Aorta (tissue), 5 donors: ENCODE results near the gene CAMK2G. TPM values are rescaled to one million over a fixed set of nuclear protein-coding genes. Genes with fewer than 3 reads are reported as not detected.

ENCODE experiments used
- ATAC-seq: fragments of 200-7000 bp; cut with Tn5 transposase; one replicate; pipeline ENCODE4 v1.9.1; 2022; ENCODE audit warnings: moderate library complexity; ENCODE audit not compliant: low FRiP score
- DNase-seq, 2 donors: peaks; one replicate each; pipeline ENCODE4 v3.0.0-alpha.2; 2020
- H3K27ac ChIP-seq, 2 donors: one replicate each; pipeline ENCODE4 v1.5.1; 2013; ENCODE audit warnings: low read length in 2 of 2, mild to moderate bottlenecking in 2 of 2, moderate library complexity in 2 of 2, control low read depth in 1 of 2, inconsistent platforms in 1 of 2, low read depth in 1 of 2
- H3K27me3 ChIP-seq, 2 donors: one replicate each; pipeline ENCODE4 v1.6.1; 2013; ENCODE audit warnings: control low read depth in 1 of 2, low read length in 1 of 2, mild to moderate bottlenecking in 1 of 2, moderate library complexity in 1 of 2; ENCODE audit not compliant: insufficient read depth in 2 of 2, control insufficient read depth in 1 of 2
- H3K36me3 ChIP-seq, 2 donors: one replicate each; pipeline ENCODE4 v1.6.1; 2013; ENCODE audit warnings: control low read depth in 1 of 2, low read length in 1 of 2, mild to moderate bottlenecking in 1 of 2; ENCODE audit not compliant: insufficient read depth in 2 of 2, control insufficient read depth in 1 of 2
- H3K4me1 ChIP-seq, 2 donors: one replicate each; pipeline ENCODE4 v1.6.1; 2013; ENCODE audit warnings: low read length in 2 of 2, control low read depth in 1 of 2, mild to moderate bottlenecking in 1 of 2, moderate library complexity in 1 of 2; ENCODE audit not compliant: insufficient read depth in 2 of 2, control insufficient read depth in 1 of 2
- H3K4me3 ChIP-seq, 2 donors: one replicate each; pipeline ENCODE4 v1.5.1; 2013; ENCODE audit warnings: low read length in 2 of 2, control low read depth in 1 of 2, mild to moderate bottlenecking in 1 of 2
- H3K9me3 ChIP-seq: one replicate; pipeline ENCODE4 v1.6.1; 2013; ENCODE audit warnings: mild to moderate bottlenecking, low read length; ENCODE audit not compliant: control insufficient read depth
- WGBS, 2 donors: extraction: QIAGEN DNeasy Blood & Tissue Kit; methylation state at CpG; one replicate each; pipeline ENCODE4 v1.1.7; 2013; 5-methylcytosine and 5-hydroxymethylcytosine counted together
- intact Hi-C, 2 donors: fragments of 100-400 bp; cut with DNase I; formaldehyde crosslinking; loops; one replicate each; pipeline versions ENCODE4 v1.14.2 to v1.15.0; 2022
- polyA plus RNA-seq, 2 donors: library from polyadenylated mRNA; stranded (reverse); fragments of 200-250 nt; gene quantifications; one replicate each; pipeline ENCODE4 v1.2.3, GENCODE V29; 2013
- total RNA-seq, 2 donors: library from RNA; stranded (reverse); fragmentation: NEBNext Ultra II Directional; extraction: Animal tissue kit (Norgen Biotek cat#: 25700); gene quantifications; one replicate each; pipeline ENCODE4 v1.2.1, GENCODE V29; 2021
- donor health status: healthy with polysubstance abuse.
- donor health status: Bipolar disorder and iron deficiency.
- donor health status: DM: no; HTN: no; CAD: no.
- donor health status: DM: no; HTN: no; CAD: no.
- donor health status: DM: yes; HTN: yes; CAD: no.

The CAMK2G gene
- total and polyA plus RNA-seq, 4 donors = 37.1 to 76.7 (median 70.8) TPM

GRCh38 chr10:73873142-73873837 lies 1.1 kb downstream of the CAMK2G start:
- intact Hi-C loops = loop anchor here in 1 of 2 donors (5.0 kb wide), 1 partner anchor 101 kb away; a partner anchor contains a TSS
- 14 to 18% methylated on average over 26 to 33 of the region's 33 CpGs for WGBS, 2 donors
- Histone ChIP-seq H3K4me1 (peaks cover 2% of the 10 kb centered on the region in 2 donors), H3K9me3 (no peaks in the 10 kb centered on the region), H3K27me3 (no peaks in the 10 kb centered on the region), H3K4me3 (peak overlapping the region; percentile 85 to 98), H3K36me3 (peaks cover 0 to 6% of the 10 kb centered on the region in 2 donors), H3K27ac (no peak overlapping the region)
- ATAC-seq = no peak
- DNase-seq = no peak

GRCh38 chr10:73872190-73872710 lies 2.1 kb downstream of the CAMK2G start:
- ATAC-seq = no peak
- Histone ChIP-seq H3K9me3 (no peaks in the 10 kb centered on the region), H3K27ac (peak overlapping the region in 1 of 2 donors; percentile 60), H3K4me1 (peaks cover 2% of the 10 kb centered on the region in 2 donors), H3K36me3 (peaks cover 0 to 6% of the 10 kb centered on the region in 2 donors), H3K4me3 (peak overlapping the region in 1 of 2 donors; percentile 18), H3K27me3 (no peaks in the 10 kb centered on the region)
- DNase-seq = no peak
- WGBS, 2 donors = 26 to 27% methylated on average over 5 of the region's 5 CpGs
- intact Hi-C loops = loop anchor here in 1 of 2 donors (5.0 kb wide), 1 partner anchor 100 kb away; a partner anchor contains a TSS

- Histone ChIP-seq H3K4me1 (peaks cover 0 to 2% of the 10 kb centered on the region in 2 donors), H3K27ac (peak overlapping the region in 1 of 2 donors; percentile 60), H3K9me3 (no peaks in the 10 kb centered on the region), H3K27me3 (no peaks in the 10 kb centered on the region), H3K4me3 (no peak overlapping the region), H3K36me3 (peaks cover 0 to 6% of the 10 kb centered on the region in 2 donors)
- intact Hi-C loops = loop anchor here in 1 of 2 donors (5.0 kb wide), 1 partner anchor 99 kb away; a partner anchor contains a TSS
- ATAC-seq = no peak
- DNase-seq = no peak
- WGBS, 2 donors = 41 to 49% methylated on average over 8 of the region's 8 CpGs
Measured at GRCh38 chr10:73871295-73872189, 2.8 kb downstream of the CAMK2G start.

- 41 to 49% methylated on average over 5 of the region's 5 CpGs for WGBS, 2 donors
- ATAC-seq (no peak), DNase-seq (no peak)
- peak overlapping the region in 1 of 2 donors; percentile 46 for H3K27ac ChIP-seq
- H3K9me3 ChIP-seq = no peaks in the 10 kb centered on the region
- H3K4me1 ChIP-seq = peaks cover 0 to 3% of the 10 kb centered on the region in 2 donors
- H3K4me3 ChIP-seq = no peak overlapping the region
- no peaks in the 10 kb centered on the region for H3K27me3 ChIP-seq
- intact Hi-C loops = no loop called here
- H3K36me3 ChIP-seq = peaks cover 0 to 11% of the 10 kb centered on the region in 2 donors
Measured at GRCh38 chr10:73868655-73869195, 5.6 kb downstream of the CAMK2G start.

- Histone ChIP-seq H3K9me3 (no peaks in the 10 kb centered on the region), H3K27ac (peak overlapping the region; percentile 2 to 46), H3K4me1 (peaks cover 0 to 3% of the 10 kb centered on the region in 2 donors), H3K27me3 (no peaks in the 10 kb centered on the region), H3K36me3 (peaks cover 0 to 11% of the 10 kb centered on the region in 2 donors), H3K4me3 (no peak overlapping the region)
- intact Hi-C loops = no loop called here
- ATAC-seq (no peak), DNase-seq (no peak)
- 58 to 62% methylated on average over 11 of the region's 11 CpGs for WGBS, 2 donors
Measured at GRCh38 chr10:73867871-73868631, 6.3 kb downstream of the CAMK2G start.

GRCh38 chr10:73867126-73867807 lies 7.1 kb downstream of the CAMK2G start:
- DNase-seq = peak in 1 of 2 donors; percentile 53
- WGBS, 2 donors = 7 to 8% methylated on average over 10 of the region's 10 CpGs

GRCh38 chr10:73866621-73867020 lies 7.7 kb downstream of the CAMK2G start:
- DNase-seq (no peak), ATAC-seq (no peak)
- no peaks in the 10 kb centered on the region for H3K9me3 ChIP-seq
- no peak overlapping the region for H3K4me3 ChIP-seq
- intact Hi-C loops = no loop called here
- no peaks in the 10 kb centered on the region for H3K27me3 ChIP-seq
- H3K36me3 ChIP-seq = peaks cover 0 to 11% of the 10 kb centered on the region in 2 donors
- H3K4me1 ChIP-seq = peaks cover 0 to 3% of the 10 kb centered on the region in 2 donors
- WGBS, 2 donors = 80 to 87% methylated on average over 7 of the region's 7 CpGs
- peak overlapping the region in 1 of 2 donors; percentile 46 for H3K27ac ChIP-seq

More at GRCh38 chr10:73867126-73867807, 7.1 kb downstream of the CAMK2G start:
- ATAC-seq = peak; percentile 74
- Histone ChIP-seq H3K4me3 (no peak overlapping the region), H3K9me3 (no peaks in the 10 kb centered on the region), H3K4me1 (peaks cover 0 to 3% of the 10 kb centered on the region in 2 donors), H3K27ac (peak overlapping the region; percentile 2 to 46), H3K36me3 (peaks cover 0 to 11% of the 10 kb centered on the region in 2 donors), H3K27me3 (no peaks in the 10 kb centered on the region)
- intact Hi-C loops = no loop called here
